Motor neuron (in vitro differentiated cells): Measurements from ENCODE around the gene NOS1. TPM values are rescaled to one million over a fixed set of nuclear protein-coding genes. Genes with fewer than 3 reads are reported as not detected.
"Not testable (repeated sequence)": the region's sequence is repeated elsewhere in the genome, so short reads cannot be mapped to it uniquely, and the experiment has no call there.

ENCODE experiments used
- ATAC-seq, 8 experiments: fragments of 200-7000 bp; cut with Tn5 transposase; replicated peaks in 6 of 8; 2 replicates each; pipeline ENCODE4 v1.8.0; 2021; ENCODE audit warnings: mild to moderate bottlenecking in 8 of 8, moderate library complexity in 8 of 8
- H3K27ac ChIP-seq, 2 donors: fragments of 250-450 bp; sonication (Bioruptor Pico); 2 replicates each; pipeline ENCODE4 v1.9.0; 2021; ENCODE audit warnings: antibody characterized with exemption in 2 of 2, mild to moderate bottlenecking in 2 of 2, moderate library complexity in 1 of 2
- H3K4me1 ChIP-seq, 2 donors: fragments of 250-450 bp; sonication (Bioruptor Pico); replicated peaks in 1 of 2; 2 replicates each; pipeline ENCODE4 v1.6.1; 2021; ENCODE audit warnings: antibody characterized with exemption in 2 of 2, mild to moderate bottlenecking in 2 of 2, moderate library complexity in 1 of 2
- H3K4me3 ChIP-seq, 5 donors: fragments of 250-450 bp; sonication (Bioruptor Pico); 2 replicates each; pipeline ENCODE4 v1.9.0; 2021; ENCODE audit warnings: antibody characterized with exemption in 5 of 5, mild to moderate bottlenecking in 5 of 5, moderate library complexity in 4 of 5
- WGBS, 10 experiments: fragments of 450-650 bp; shearing (Covaris generic); methylation state at CpG; one replicate each; pipeline ENCODE4 v1.0.0; 2022; 5-methylcytosine and 5-hydroxymethylcytosine counted together
- in situ Hi-C, 9 experiments: fragments of 400-800 bp; cut with MboI; loops; one replicate each; pipeline ENCODE4 v1.15.0; 2021; ENCODE audit warnings: low sequenced_read_pairs in 9 of 9, low pct_unique_long_range_greater_than_20kb in 2 of 9; ENCODE audit not compliant: unreplicated experiment in 9 of 9
- total RNA-seq, 8 experiments: library from RNA; unstranded; fragments of 300-600 nt; gene quantifications; 2 replicates each; pipeline versions ENCODE4 v1.2.3 to v1.2.4, GENCODE V29; 2022

Gene NOS1
- total RNA-seq, 8 experiments from 2014 or later = 0.10 to 3.1 (median 0.33) TPM; not detected in 1

GRCh38 chr12:117210266-117210918 lies 151.0 kb downstream of the NOS1 start:
- in situ Hi-C loops = loop anchor here in 6 of 9 experiments (10.0 to 25.0 kb wide), 4 partner anchors 627 to 1152 kb away; partner anchors contain the start of gene TAOK3 (in 1 of the 6)
- H3K4me1 ChIP-seq = no peaks in the 10 kb centered on the region
- H3K27ac ChIP-seq = no peak overlapping the region
- no peak for ATAC-seq
- H3K4me3 ChIP-seq = no peak overlapping the region
- WGBS, 10 experiments = 0 to 100% (median 67%) methylated on average over 1 to 4 of the region's 6 CpGs; no CpG with 5 or more reads in 1 of the 10 experiments

- Histone ChIP-seq H3K27ac (no peak overlapping the region), H3K4me3 (no peak overlapping the region), H3K4me1 (no peaks in the 10 kb centered on the region)
- WGBS, 10 experiments = 10 to 100% (median 58%) methylated on average over 1 to 3 of the region's 3 CpGs; no CpG with 5 or more reads in 6 of the 10 experiments
- in situ Hi-C loops = loop anchor here in 6 of 9 experiments (10.0 to 25.0 kb wide), 4 partner anchors 628 to 1153 kb away; partner anchors contain the start of gene TAOK3 (in 1 of the 6)
- no peak for ATAC-seq
These were observed 151.8 kb downstream of the NOS1 start for GRCh38 chr12:117209626-117210025.

DNA sequence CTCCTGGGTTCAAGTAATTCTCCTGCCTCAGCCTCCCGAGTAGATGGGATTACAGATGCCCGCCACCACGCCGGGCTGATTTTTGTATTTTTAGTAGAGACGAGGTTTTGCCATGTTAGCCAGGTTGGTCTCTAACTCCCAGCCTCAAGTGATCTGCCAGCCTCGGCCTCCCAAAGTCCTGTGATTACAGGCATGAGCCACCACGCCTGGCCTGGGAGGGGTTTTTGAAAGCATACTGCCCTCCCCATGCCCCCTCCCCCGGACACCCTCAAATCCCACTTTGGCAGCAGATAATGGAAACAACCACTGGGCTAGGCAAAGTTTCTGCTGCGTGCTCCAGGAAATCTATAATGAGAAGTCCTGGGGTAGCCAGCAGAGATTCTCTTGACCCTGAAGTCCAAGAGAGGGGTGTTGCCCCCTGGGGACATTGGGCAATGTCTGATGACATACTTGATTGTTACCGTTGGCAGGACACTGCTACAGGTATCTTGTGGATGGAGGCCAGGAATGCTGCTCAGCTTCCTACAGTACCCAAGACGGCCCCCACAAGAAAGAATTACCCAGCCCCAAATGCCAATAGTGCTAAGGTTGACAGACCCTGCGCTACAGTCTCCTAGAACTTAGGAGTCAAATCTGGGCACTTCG lies 152.5 kb downstream of the NOS1 start:
- in situ Hi-C loops = loop anchor here in 5 of 9 experiments (25.0 kb wide), 3 partner anchors 628 to 1153 kb away; partner anchors contain the start of gene TAOK3 (in 1 of the 5)
- Histone ChIP-seq H3K27ac (no peak overlapping the region), H3K4me1 (no peaks in the 10 kb centered on the region), H3K4me3 (no peak overlapping the region)
- no peak for ATAC-seq
- WGBS, 10 experiments = 30 to 100% (median 82%) methylated on average over 1 to 7 of the region's 13 CpGs; no CpG with 5 or more reads in 2 of the 10 experiments

- in situ Hi-C loops = loop anchor here in 5 of 9 experiments (25.0 kb wide), 3 partner anchors 629 to 1154 kb away; partner anchors contain the start of gene TAOK3 (in 1 of the 5)
- Histone ChIP-seq H3K27ac (no peak overlapping the region), H3K4me1 (no peaks in the 10 kb centered on the region), H3K4me3 (no peak overlapping the region)
- WGBS, 10 experiments = 0 to 81% (median 64%) methylated on average over 1 to 7 of the region's 16 CpGs; no CpG with 5 or more reads in 4 of the 10 experiments
- no peak for ATAC-seq
These were observed 153.2 kb downstream of the NOS1 start for GRCh38 chr12:117208206-117208605.

DNA sequence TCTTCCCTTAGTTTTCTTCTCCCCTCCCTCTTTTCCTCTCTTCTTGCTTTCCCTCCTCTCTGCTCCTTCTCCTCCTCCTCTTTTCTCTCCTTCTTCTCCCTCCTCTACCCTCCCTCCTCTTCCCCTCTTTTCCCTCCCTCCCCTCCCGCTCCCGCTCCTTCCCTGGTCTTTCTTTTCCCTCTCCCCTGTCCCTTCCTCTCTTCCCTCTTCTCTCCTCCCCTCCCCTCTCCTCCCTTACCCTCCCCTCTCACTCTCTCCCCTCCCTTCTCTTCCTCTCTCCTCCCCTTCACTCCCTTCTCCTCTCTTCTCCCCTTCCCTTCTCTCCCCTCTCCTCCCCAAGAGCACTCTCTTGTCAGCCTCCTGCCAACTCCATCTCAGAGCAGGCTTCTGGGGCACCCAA lies 153.8 kb downstream of the NOS1 start:
- in situ Hi-C loops = loop anchor here in 5 of 9 experiments (25.0 kb wide), 3 partner anchors 630 to 1155 kb away; partner anchors contain the start of gene TAOK3 (in 1 of the 5)
- Histone ChIP-seq H3K27ac (no peak overlapping the region), H3K4me3 (no peak overlapping the region), H3K4me1 (no peaks in the 10 kb centered on the region)
- no CpG with 5 or more reads among the region's 2 CpGs for WGBS, 10 experiments
- ATAC-seq = no peak

DNA sequence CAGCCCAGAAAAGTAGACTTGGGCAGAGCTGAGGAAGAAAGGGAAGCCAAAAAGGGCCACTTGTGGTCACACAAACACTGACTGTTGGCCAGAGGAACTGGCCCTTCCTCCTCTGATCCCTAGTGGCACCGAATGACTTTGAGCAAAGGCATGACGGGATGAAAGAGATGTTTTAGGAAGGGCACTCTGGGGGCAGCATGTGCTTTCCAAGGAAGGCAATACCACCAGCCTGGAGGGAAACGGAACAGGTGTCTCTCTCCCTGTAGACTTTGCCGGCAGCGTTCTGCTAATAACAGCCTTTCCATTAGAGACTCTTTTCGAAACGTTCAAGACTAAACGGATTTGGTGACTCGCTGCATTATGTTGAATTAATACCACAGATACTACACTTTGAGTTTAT lies 158.9 kb downstream of the NOS1 start:
- ATAC-seq = no peak
- in situ Hi-C loops = loop anchor here in 5 of 9 experiments (25.0 kb wide), 3 partner anchors 635 to 1160 kb away; partner anchors contain the start of gene TAOK3 (in 1 of the 5)
- 67 to 100% (median 83%) methylated on average over 1 to 9 of the region's 9 CpGs for WGBS, 10 experiments

GRCh38 chr12:117202033-117202432 lies 159.4 kb downstream of the NOS1 start:
- 58 to 100% (median 92%) methylated on average over 2 to 8 of the region's 9 CpGs; no CpG with 5 or more reads in 1 of the 10 experiments for WGBS, 10 experiments
- ATAC-seq = no peak
- in situ Hi-C loops = loop anchor here in 5 of 9 experiments (25.0 kb wide), 3 partner anchors 635 to 1160 kb away; partner anchors contain the start of gene TAOK3 (in 1 of the 5)
- Histone ChIP-seq H3K4me1 (no peaks in the 10 kb centered on the region), H3K27ac (no peak overlapping the region), H3K4me3 (no peak overlapping the region)

More for the DNA sequence above, 158.9 kb downstream of the NOS1 start:
- Histone ChIP-seq H3K27ac (no peak overlapping the region), H3K4me1 (no peaks in the 10 kb centered on the region), H3K4me3 (no peak overlapping the region)

- H3K27ac ChIP-seq, ATAC-seq, H3K4me1 ChIP-seq, H3K4me3 ChIP-seq: not testable (repeated sequence)
- 60 to 100% (median 93%) methylated on average over 1 to 6 of the region's 8 CpGs; no CpG with 5 or more reads in 3 of the 10 experiments for WGBS, 10 experiments
- in situ Hi-C loops = loop anchor here in 5 of 9 experiments (25.0 kb wide), 3 partner anchors 637 to 1162 kb away; partner anchors contain the start of gene TAOK3 (in 1 of the 5)
These were observed 161.3 kb downstream of the NOS1 start for GRCh38 chr12:117199956-117200744.

- H3K4me1 ChIP-seq, H3K4me3 ChIP-seq, in situ Hi-C loops, H3K27ac ChIP-seq, ATAC-seq: not testable (repeated sequence)
- WGBS, 10 experiments = 26 to 100% (median 96%) methylated on average over 1 to 5 of the region's 6 CpGs; no CpG with 5 or more reads in 3 of the 10 experiments
These were observed 165.1 kb downstream of the NOS1 start for GRCh38 chr12:117196334-117196733.

GRCh38 chr12:117195027-117195426 lies 166.4 kb downstream of the NOS1 start:
- H3K4me3 ChIP-seq, in situ Hi-C loops, H3K27ac ChIP-seq, H3K4me1 ChIP-seq, ATAC-seq: not testable (repeated sequence)
- 78 to 89% (median 85%) methylated on average over 1 to 7 of the region's 9 CpGs; no CpG with 5 or more reads in 5 of the 10 experiments for WGBS, 10 experiments

GRCh38 chr12:117193903-117194302 lies 167.5 kb downstream of the NOS1 start:
- no peaks in the 10 kb centered on the region for H3K4me1 ChIP-seq
- no peak overlapping the region for H3K27ac ChIP-seq
- WGBS, 10 experiments = 48 to 92% (median 73%) methylated on average over 2 to 3 of the region's 3 CpGs; no CpG with 5 or more reads in 1 of the 10 experiments
- no peak overlapping the region for H3K4me3 ChIP-seq
- in situ Hi-C loops = no loop called here
- no peak for ATAC-seq

GRCh38 chr12:117192581-117192980 lies 168.8 kb downstream of the NOS1 start:
- in situ Hi-C loops, H3K4me3 ChIP-seq: not testable (repeated sequence)

More at GRCh38 chr12:117192581-117192980, 168.8 kb downstream of the NOS1 start:
- H3K27ac ChIP-seq, ATAC-seq, H3K4me1 ChIP-seq: not testable (repeated sequence)
- 58 to 100% (median 85%) methylated on average over 2 to 9 of the region's 9 CpGs; no CpG with 5 or more reads in 2 of the 10 experiments for WGBS, 10 experiments
